Muscle layer of duodenum (tissue), 2 donors: Measurements from ENCODE around the gene GALNT9.
"Not testable (repeated sequence)": the region's sequence is repeated elsewhere in the genome, so short reads cannot be mapped to it uniquely, and the experiment has no call there.

Experiments used
- H3K27ac ChIP-seq: one replicate; pipeline ENCODE4 v1.7.0; 2013; ENCODE audit warnings: mild to moderate bottlenecking, low read length
- H3K27me3 ChIP-seq: one replicate; pipeline ENCODE4 v1.7.0; 2013; ENCODE audit warnings: low read depth, mild to moderate bottlenecking, control low read depth, low read length
- H3K36me3 ChIP-seq, 2 donors: one replicate each; pipeline ENCODE4 v1.7.0; 2013; ENCODE audit warnings: low read length in 2 of 2, control low read depth in 1 of 2, mild to moderate bottlenecking in 1 of 2; ENCODE audit not compliant: insufficient read depth in 2 of 2, control insufficient read depth in 1 of 2
- H3K4me1 ChIP-seq, 2 donors: one replicate each; pipeline ENCODE4 v1.7.0; 2013; ENCODE audit warnings: low read length in 2 of 2, mild to moderate bottlenecking in 2 of 2, control low read depth in 1 of 2, moderate library complexity in 1 of 2; ENCODE audit not compliant: insufficient read depth in 2 of 2, control insufficient read depth in 1 of 2
- H3K4me3 ChIP-seq, 2 donors: one replicate each; pipeline ENCODE4 v1.7.0; 2013; ENCODE audit warnings: low read length in 2 of 2, low read depth in 1 of 2, mild to moderate bottlenecking in 1 of 2
- H3K9me3 ChIP-seq, 2 donors: one replicate each; pipeline ENCODE4 v1.7.0; 2013; ENCODE audit warnings: low read length in 2 of 2, control low read depth in 1 of 2, mild to moderate bottlenecking in 1 of 2; ENCODE audit not compliant: control insufficient read depth in 1 of 2
- donor health status: healthy.

Gene GALNT9

DNA sequence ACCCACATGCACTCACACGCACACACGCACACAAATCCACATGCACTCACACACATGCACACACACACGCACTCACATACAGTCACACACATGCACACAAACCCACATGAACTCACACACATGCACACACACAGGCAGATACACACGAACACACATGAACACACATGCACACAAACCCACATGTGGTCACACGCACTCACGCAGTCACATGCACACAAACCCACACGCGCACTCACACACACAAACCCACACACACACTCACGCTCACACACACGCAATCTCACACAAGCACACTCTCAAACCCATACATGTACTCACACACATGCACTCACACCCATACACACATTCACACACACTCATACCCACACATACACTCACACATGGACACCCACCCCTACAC, 61.5 kb downstream of the GALNT9 start:
- Histone ChIP-seq H3K27ac (no peak overlapping the region), H3K27me3 (no peaks in the 10 kb centered on the region)

DNA sequence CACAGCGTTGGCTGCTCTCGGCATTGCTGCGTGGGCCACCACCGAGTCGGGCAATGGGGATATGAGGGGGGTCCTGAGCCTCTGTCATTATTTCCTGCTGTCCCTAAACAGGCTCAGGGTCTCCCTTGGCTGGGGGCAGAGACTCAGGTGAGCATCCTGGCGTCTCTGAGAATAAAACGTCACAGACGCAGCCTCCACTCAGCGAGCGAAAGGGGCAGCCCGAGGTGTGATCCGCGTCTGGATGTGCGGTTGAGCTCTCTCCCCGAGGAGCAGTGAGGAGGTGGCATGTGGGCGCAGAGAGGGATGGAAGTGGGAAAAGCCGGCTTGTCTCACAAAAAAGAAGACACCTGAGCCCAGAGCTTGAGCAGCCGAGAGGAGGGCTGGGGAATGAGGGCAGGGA, 62.6 kb downstream of the GALNT9 start:
- Histone ChIP-seq H3K27ac (no peak overlapping the region), H3K27me3 (no peaks in the 10 kb centered on the region), H3K36me3 (no peaks in the 10 kb centered on the region), H3K4me3 (no peak overlapping the region), H3K4me1 (no peaks in the 10 kb centered on the region), H3K9me3 (no peaks in the 10 kb centered on the region)

More for the DNA sequence above, 61.5 kb downstream of the GALNT9 start:
- no peaks in the 10 kb centered on the region for H3K36me3 ChIP-seq
- no peak overlapping the region for H3K4me3 ChIP-seq
- H3K4me1 ChIP-seq: no peaks in the 10 kb centered on the region
- H3K9me3 ChIP-seq: no peaks in the 10 kb centered on the region

DNA sequence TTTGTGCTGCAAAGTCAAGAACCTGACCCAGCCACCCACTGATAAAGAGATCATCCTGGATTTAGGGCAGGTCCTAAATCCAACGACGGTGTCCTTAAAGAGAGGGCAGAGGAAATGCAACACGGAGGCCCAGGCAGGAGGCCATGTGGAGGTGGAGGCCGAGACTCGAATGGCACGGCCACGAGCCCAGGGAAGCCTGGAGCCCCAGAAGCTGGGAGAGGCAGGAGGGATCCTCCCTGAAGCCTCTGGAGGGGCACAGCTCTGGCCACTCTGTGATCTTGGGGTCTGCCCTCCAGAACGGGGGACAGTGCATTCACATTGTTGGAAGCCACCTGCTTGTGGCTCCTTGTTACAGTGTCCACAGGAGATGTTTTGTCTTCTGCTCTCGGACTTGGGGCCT, 63.0 kb downstream of the GALNT9 start:
- no peaks in the 10 kb centered on the region for H3K36me3 ChIP-seq
- H3K9me3 ChIP-seq: no peaks in the 10 kb centered on the region
- H3K27ac ChIP-seq: no peak overlapping the region
- H3K4me1 ChIP-seq: no peaks in the 10 kb centered on the region
- H3K27me3 ChIP-seq: no peaks in the 10 kb centered on the region
- H3K4me3 ChIP-seq: no peak overlapping the region

DNA sequence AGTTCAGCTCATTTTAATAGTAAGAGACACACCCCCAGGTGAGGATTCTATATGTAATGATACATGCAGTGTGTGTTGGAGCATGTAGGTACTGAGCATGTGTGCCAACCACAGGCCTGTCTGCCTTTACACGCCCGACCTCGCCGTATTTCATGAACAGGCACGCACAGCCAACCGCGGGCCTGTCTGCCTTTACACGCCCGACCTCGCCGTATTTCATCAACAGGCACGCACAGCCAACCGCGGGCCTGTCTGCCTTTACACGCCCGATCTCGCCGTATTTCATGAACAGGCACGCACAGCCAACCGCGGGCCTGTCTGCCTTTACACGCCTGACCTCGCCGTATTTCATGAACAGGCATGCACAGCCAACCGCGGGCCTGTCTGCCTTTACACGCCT, 63.6 kb downstream of the GALNT9 start:
- H3K36me3 ChIP-seq, H3K27me3 ChIP-seq, H3K4me1 ChIP-seq, H3K27ac ChIP-seq, H3K4me3 ChIP-seq, H3K9me3 ChIP-seq: not testable (repeated sequence)

DNA sequence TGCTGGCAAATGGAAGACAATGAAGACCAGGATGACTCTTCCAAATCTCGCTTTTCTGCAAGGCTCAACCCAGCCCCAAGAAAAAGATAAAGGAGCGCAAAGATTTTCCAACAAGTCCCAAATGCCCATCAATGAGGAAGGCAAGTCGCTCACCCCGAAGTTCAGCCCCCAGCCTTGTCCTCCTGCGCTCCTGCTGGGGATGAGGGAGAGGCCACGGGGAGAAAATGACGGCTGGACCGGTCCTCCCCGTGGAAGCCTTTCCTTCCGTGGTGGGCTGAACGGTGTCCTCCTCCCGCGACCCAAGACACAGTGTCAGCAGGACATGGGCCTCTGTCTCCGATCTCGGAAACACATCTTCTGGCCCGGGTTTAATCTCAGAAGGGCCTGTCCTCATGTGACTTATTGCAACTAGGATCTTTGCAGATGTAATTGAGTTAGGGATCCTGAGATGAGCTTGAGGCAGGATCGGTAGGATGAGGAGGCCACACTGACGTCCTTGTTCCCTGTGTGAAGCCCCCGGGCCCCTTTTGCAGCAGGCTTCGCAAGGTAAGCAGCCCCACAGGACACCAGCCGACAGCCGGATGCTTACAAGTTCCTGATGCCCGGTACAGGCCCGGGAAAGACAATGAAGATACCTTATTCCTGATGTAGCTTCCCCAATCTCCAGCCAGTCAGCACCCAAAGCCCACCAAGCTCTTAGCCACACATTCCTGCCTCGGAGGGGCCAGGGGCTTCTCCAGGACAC, 64.2 kb downstream of the GALNT9 start:
- Histone ChIP-seq H3K4me3 (no peak overlapping the region), H3K27ac (no peak overlapping the region), H3K9me3 (no peaks in the 10 kb centered on the region), H3K27me3 (no peaks in the 10 kb centered on the region), H3K4me1 (no peaks in the 10 kb centered on the region), H3K36me3 (no peaks in the 10 kb centered on the region)

DNA sequence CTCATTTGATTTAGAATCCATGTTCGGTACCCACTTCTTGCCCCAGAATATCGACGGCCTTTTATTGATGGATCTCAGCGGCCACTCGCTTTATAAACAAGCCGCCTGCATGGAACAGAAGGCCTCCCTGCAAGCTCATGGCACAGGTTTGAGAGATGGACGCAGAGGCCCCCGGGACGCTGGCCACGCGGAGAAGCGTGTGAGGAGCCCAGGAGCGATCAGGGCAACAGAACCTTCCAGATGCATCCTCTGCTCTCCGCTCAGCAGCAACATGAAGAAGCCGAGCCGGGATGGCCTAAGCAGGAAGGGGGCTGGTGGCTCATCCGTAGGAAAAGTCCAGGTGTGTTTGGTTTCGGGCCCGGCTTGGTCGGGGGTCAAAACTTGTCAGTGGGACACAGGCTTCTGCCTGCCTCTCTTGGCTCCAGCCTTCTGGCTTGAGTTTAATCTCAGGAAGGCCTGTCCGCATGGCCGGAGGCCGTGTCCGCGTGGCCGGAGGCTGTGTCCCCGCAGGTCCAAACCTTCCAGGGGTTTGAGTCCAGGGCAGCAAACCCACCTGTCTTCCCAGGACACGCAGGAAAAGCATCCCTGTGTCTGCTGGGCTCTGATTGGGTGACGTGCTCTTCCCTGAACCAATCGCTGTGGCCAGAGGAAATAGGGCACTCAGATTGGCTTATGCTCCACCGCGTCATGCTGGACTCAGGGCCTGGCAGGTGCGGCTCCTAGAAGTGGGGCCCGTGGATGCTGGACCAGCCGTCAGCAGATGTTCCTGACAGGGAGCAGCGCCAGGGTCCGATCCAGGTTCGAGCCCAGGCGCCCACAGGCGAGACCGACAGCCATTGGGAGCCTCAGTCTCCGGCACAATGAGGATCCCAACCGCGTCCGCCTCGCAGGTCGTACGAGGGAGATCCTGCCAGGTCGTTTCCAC, 65.0 kb downstream of the GALNT9 start:
- H3K36me3 ChIP-seq: no peaks in the 10 kb centered on the region
- H3K4me1 ChIP-seq: no peaks in the 10 kb centered on the region
- no peaks in the 10 kb centered on the region for H3K9me3 ChIP-seq
- H3K27ac ChIP-seq: no peak overlapping the region
- no peaks in the 10 kb centered on the region for H3K27me3 ChIP-seq
- H3K4me3 ChIP-seq: no peak overlapping the region

DNA sequence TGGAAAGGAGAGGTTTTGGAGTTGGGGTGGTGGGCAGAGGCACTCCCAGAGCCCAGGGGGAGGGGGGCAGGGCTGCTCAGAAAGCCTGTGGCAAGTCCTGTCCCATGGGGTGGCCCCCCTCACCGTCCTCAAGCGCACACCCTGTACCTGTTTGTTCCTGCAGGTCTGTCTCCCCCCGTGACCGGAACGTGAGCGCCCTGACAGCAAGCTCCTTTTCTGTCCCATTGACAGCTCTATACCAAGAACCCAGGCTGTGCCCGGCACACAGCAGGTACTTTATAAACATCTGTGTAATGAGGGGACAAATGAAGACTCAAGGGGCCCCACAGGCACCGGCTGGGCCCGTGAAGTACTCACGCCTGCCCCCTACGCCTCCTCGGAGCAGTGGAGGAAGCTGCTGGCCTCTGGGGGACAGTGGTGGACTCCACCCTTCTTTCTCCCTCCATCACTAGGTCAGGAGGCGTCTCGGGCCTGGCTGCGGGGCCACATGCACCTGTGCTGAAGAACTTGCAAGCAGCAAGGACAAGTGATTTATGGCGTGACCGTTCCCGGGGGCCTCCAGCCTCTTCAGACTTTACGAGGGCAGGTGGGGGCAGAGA, 65.8 kb downstream of the GALNT9 start:
- no peaks in the 10 kb centered on the region for H3K4me1 ChIP-seq
- H3K4me3 ChIP-seq: no peak overlapping the region
- H3K36me3 ChIP-seq: no peaks in the 10 kb centered on the region
- H3K9me3 ChIP-seq: no peaks in the 10 kb centered on the region
- no peak overlapping the region for H3K27ac ChIP-seq
- no peaks in the 10 kb centered on the region for H3K27me3 ChIP-seq

DNA sequence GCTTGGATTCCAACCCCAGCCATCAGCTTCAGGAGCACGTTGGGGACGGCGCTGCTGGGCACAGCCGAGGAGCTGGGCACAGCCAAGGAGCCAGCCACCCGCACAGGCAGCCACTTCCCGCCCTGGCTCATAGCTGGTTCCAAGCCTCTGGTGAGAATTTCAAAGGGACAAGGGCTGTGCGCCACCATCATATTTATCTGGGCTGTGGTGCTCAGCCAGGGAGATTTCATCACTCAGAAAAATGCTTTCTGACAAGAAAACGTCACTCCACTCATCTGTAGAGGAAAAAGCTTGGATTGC, 66.4 kb downstream of the GALNT9 start:
- no peak overlapping the region for H3K27ac ChIP-seq
- no peaks in the 10 kb centered on the region for H3K36me3 ChIP-seq
- no peaks in the 10 kb centered on the region for H3K9me3 ChIP-seq
- no peak overlapping the region for H3K4me3 ChIP-seq
- no peaks in the 10 kb centered on the region for H3K27me3 ChIP-seq
- H3K4me1 ChIP-seq: no peaks in the 10 kb centered on the region

DNA sequence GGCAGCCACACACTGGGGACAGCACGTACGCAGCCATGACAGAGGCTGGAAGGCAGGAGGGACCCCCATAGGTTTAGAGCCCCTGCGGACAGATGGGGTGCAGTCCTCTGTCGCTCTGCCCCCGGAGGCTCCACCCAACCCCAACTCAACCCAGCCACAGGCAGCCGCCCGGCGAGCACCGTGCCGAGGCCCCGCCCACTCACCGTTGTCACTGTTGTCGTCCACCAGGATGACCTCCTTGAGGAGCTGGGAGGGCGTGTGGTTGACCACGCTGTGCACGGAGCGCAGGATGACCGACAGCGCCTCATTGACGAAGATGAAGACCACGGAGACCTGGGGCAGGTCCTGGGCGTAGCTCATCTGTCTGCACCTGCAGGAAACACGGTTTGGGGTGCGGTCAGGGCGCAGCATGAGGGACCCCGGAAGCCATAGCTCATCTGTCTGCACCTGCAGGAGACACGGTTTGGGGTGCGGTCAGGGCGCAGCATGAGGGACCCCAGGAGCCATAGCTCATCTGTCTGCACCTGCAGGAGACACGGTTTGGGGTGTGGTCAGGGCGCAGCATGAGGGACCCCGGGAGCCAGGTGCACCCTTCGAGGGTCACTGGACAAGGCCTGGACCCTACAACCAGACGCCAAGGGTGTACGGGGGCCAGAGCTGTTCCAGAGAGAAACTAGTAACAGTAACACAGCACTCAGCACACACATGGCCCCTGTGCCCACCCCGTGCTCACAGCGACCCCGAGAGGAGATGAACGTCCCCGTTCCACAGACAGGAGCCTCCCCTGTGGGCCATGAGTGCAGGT, 66.9 kb downstream of the GALNT9 start:
- no peak overlapping the region for H3K27ac ChIP-seq
- H3K36me3 ChIP-seq: no peaks in the 10 kb centered on the region
- H3K27me3 ChIP-seq: no peaks in the 10 kb centered on the region
- H3K9me3 ChIP-seq: no peaks in the 10 kb centered on the region
- H3K4me3 ChIP-seq: no peak overlapping the region
- no peaks in the 10 kb centered on the region for H3K4me1 ChIP-seq

DNA sequence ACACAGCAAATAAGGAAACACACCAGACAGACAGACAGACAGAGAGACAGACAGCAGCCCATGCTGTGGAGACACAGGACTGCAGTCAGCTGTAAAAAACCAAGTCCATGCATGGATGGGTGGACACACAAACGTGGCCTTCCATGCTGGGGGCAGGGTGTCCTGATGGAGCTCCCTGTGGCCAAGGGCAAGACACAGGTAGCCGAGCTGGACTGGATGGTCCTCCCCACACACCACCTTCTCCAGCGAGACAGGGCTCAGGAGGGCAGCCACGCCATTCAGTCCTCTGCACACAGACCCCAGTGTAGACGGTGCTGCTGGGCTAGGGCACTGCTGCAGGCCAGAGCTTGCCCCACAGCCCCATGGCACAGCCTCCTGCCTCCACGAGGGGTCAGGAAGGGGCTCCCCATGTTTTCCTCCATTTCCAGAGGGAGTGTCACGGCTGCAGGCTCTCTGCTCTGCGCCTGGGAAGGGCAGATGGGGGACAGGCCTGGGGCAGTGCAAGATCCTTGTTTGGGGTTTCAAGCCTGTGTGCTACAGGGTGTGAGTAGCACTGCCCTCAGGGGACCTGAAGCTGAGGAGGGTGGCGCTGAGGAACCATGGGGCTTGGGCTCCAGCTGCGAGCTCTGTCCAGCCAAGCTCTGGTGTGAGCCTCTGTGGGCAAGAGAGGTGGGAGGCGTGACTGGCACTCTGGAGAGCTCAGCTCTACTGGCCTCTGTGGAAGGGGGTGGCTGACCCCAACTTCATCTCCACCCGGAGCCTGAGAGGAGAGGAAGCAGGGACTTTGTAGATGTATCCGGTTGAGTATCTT, 67.9 kb downstream of the GALNT9 start:
- Histone ChIP-seq H3K4me1 (no peaks in the 10 kb centered on the region), H3K36me3 (no peaks in the 10 kb centered on the region), H3K27ac (no peak overlapping the region), H3K4me3 (no peak overlapping the region), H3K9me3 (no peaks in the 10 kb centered on the region), H3K27me3 (no peaks in the 10 kb centered on the region)
